NCI-H1930 (cell line): ENCODE measurements around the gene SHROOM3.

ENCODE experiments used
- DNase-seq, 2 experiments: peaks; one replicate each; lab custom pipeline; 2025; lab: John Stamatoyannopoulos, UW

The SHROOM3 gene

GRCh38 chr4:76751612-76752343, 316.7 kb downstream of the SHROOM3 start:
- no peak for DNase-seq

- DNase-seq, result no peak
Measured at GRCh38 chr4:76752861-76753501, 318.0 kb downstream of the SHROOM3 start.

- DNase-seq, result no peak
Measured at GRCh38 chr4:76753814-76754213, 318.8 kb downstream of the SHROOM3 start.

- no peak for DNase-seq
Measured at GRCh38 chr4:76754439-76754838, 319.4 kb downstream of the SHROOM3 start.

GRCh38 chr4:76755756-76756155, 320.7 kb downstream of the SHROOM3 start:
- DNase-seq, result no peak

GRCh38 chr4:76756416-76756815, 321.4 kb downstream of the SHROOM3 start:
- DNase-seq, result no peak

GRCh38 chr4:76757418-76757939, 322.4 kb downstream of the SHROOM3 start:
- no peak for DNase-seq

- no peak for DNase-seq
Measured at GRCh38 chr4:76758290-76758882, 323.4 kb downstream of the SHROOM3 start.

- no peak for DNase-seq
Measured at GRCh38 chr4:76758996-76759395, 324.0 kb downstream of the SHROOM3 start.

- DNase-seq, result no peak
Measured at GRCh38 chr4:76760193-76760592, 325.2 kb downstream of the SHROOM3 start.

- no peak for DNase-seq
Measured at GRCh38 chr4:76762137-76763130, 327.4 kb downstream of the SHROOM3 start.

GRCh38 chr4:76764251-76764650, 329.2 kb downstream of the SHROOM3 start:
- DNase-seq, result no peak

- no peak for DNase-seq
Measured at GRCh38 chr4:76765473-76766183, 330.6 kb downstream of the SHROOM3 start.

GRCh38 chr4:76767983-76768382, 333.0 kb downstream of the SHROOM3 start:
- no peak for DNase-seq

- DNase-seq, result no peak
Measured at GRCh38 chr4:76772498-76773106, 337.6 kb downstream of the SHROOM3 start.

GRCh38 chr4:76773766-76774165, 338.7 kb downstream of the SHROOM3 start:
- DNase-seq, result no peak

GRCh38 chr4:76779740-76780459, 344.9 kb downstream of the SHROOM3 start:
- no peak for DNase-seq

GRCh38 chr4:76780781-76781697, 346.0 kb downstream of the SHROOM3 start:
- DNase-seq, result no peak
